AG04450 (cell line): ENCODE data around the gene MAGI2. TPM values are rescaled to one million over a fixed set of nuclear protein-coding genes. Genes with fewer than 3 reads are reported as not detected.
A peak's percentile ranks its signal among the peaks of the same experiment; 100 is the strongest.

Experiments used
- CTCF ChIA-PET: fragments of 300-600, 350-600 bp; formaldehyde crosslinking; extraction: SDS; loops from one replicate; lab custom pipeline; 2022; ENCODE audit warnings: antibody characterized with exemption, inconsistent platforms; lab: Charles Lee
- POLR2A ChIA-PET: fragments of 350-600 bp; formaldehyde crosslinking; extraction: SDS; loops from one replicate; lab custom pipeline; 2021; ENCODE audit warnings: antibody characterized with exemption, inconsistent platforms; lab: Yijun Ruan, JAX
- DNase-seq: peaks from one replicate; pipeline ENCODE4 v3.0.0-alpha.2; 2011; ENCODE audit warnings: low read depth, low spot score
- H3K27ac ChIP-seq: one replicate; pipeline ENCODE4 v1.5.1; 2012; ENCODE audit warnings: low read depth, low read length, control low read depth
- H3K27me3 ChIP-seq: one replicate; pipeline ENCODE4 v1.6.0; 2012; ENCODE audit warnings: low read length; ENCODE audit not compliant: control insufficient read depth, insufficient read depth
- H3K4me3 ChIP-seq: 2 replicates; pipeline ENCODE4 v1.5.1; 2011; ENCODE audit warnings: mild to moderate bottlenecking, low read depth, low read length, control low read depth
- H3K9me3 ChIP-seq: 2 replicates; pipeline ENCODE4 v1.5.1; 2012; ENCODE audit warnings: low read length; ENCODE audit not compliant: control insufficient read depth, insufficient read depth
- polyA plus RNA-seq: library from polyadenylated mRNA; depleted of rRNA; stranded (reverse); fragments of >200 nt; gene quantifications from 2 replicates; pipeline ENCODE4 v1.2.3, GENCODE V29; 2011
- TF ChIP-seq, protein P1 (sequence below): IDR thresholded peaks from 2 replicates; pipeline ENCODE4 v1.5.1; 2011; ENCODE audit warnings: low read depth, low read length, control low read depth, inconsistent platforms

MAGI2 gene
- polyA plus RNA-seq, 1 experiment = 2.3 TPM

- TF ChIP-seq, protein P1, sequence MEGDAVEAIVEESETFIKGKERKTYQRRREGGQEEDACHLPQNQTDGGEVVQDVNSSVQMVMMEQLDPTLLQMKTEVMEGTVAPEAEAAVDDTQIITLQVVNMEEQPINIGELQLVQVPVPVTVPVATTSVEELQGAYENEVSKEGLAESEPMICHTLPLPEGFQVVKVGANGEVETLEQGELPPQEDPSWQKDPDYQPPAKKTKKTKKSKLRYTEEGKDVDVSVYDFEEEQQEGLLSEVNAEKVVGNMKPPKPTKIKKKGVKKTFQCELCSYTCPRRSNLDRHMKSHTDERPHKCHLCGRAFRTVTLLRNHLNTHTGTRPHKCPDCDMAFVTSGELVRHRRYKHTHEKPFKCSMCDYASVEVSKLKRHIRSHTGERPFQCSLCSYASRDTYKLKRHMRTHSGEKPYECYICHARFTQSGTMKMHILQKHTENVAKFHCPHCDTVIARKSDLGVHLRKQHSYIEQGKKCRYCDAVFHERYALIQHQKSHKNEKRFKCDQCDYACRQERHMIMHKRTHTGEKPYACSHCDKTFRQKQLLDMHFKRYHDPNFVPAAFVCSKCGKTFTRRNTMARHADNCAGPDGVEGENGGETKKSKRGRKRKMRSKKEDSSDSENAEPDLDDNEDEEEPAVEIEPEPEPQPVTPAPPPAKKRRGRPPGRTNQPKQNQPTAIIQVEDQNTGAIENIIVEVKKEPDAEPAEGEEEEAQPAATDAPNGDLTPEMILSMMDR = no peak
- ChIA-PET POLR2A (no interaction called here), CTCF (no interaction called here)
- no peak for DNase-seq
- no peak overlapping the region for H3K27ac ChIP-seq
- no peaks in the 10 kb centered on the region for H3K27me3 ChIP-seq
- H3K9me3 ChIP-seq = no peaks in the 10 kb centered on the region
- no peak overlapping the region for H3K4me3 ChIP-seq
Observed at GRCh38 chr7:78225534-78225933, 1227.9 kb downstream of the MAGI2 start.

- TF ChIP-seq, protein P1 = no peak
- ChIA-PET CTCF (no interaction called here), POLR2A (interaction anchor here (0.7 kb wide), 1 partner anchor 54 kb away, joined by 3 read pairs; no protein-coding TSS in a partner anchor)
- no peak overlapping the region for H3K4me3 ChIP-seq
- H3K27me3 ChIP-seq = no peaks in the 10 kb centered on the region
- H3K27ac ChIP-seq = no peak overlapping the region
- H3K9me3 ChIP-seq = no peaks in the 10 kb centered on the region
- DNase-seq = no peak
Observed at GRCh38 chr7:78224923-78225322, 1228.5 kb downstream of the MAGI2 start.

DNA sequence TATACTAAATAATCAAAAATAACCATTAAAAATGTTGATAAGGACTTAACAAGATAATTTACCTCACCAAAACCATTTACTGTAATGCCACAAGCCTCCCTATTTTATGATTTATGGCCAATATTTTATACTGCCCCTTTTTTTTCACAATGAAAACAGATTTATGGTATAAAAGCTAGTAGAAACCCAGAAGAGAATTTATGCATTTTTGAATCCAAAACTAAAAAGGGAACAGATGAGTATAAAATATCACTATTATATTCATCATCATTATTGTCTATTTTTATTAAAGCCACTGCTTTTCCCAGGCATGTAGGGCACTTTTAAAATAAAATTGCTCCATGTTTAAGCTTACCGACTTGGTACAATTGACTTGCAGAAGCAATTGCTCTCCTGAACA lies 1229.9 kb downstream of the MAGI2 start:
- no peaks in the 10 kb centered on the region for H3K9me3 ChIP-seq
- no peak overlapping the region for H3K27ac ChIP-seq
- no peaks in the 10 kb centered on the region for H3K27me3 ChIP-seq
- H3K4me3 ChIP-seq = no peak overlapping the region
- no peak for DNase-seq
- TF ChIP-seq, protein P1 = no peak
- CTCF ChIA-PET = interaction anchor here (2.4 kb wide), 1 partner anchor 203 kb away, joined by 14 read pairs; no protein-coding TSS in a partner anchor
- POLR2A ChIA-PET = no interaction called here

GRCh38 chr7:78222001-78222751 lies 1231.3 kb downstream of the MAGI2 start:
- H3K9me3 ChIP-seq = no peaks in the 10 kb centered on the region
- ChIA-PET CTCF (interaction anchor here (0.7 to 2.4 kb wide), 11 partner anchors 15 to 282 kb away, joined by 3 to 14 read pairs (median 3); no protein-coding TSS in a partner anchor), POLR2A (interaction anchor here (1.2 kb wide), 1 partner anchor 81 kb away, joined by 3 read pairs; no protein-coding TSS in a partner anchor)
- DNase-seq = peak; percentile 53
- H3K27me3 ChIP-seq = no peaks in the 10 kb centered on the region
- no peak overlapping the region for H3K4me3 ChIP-seq
- peak overlapping the region; percentile 22 for H3K27ac ChIP-seq
- TF ChIP-seq, protein P1 = peak; percentile 33

DNA sequence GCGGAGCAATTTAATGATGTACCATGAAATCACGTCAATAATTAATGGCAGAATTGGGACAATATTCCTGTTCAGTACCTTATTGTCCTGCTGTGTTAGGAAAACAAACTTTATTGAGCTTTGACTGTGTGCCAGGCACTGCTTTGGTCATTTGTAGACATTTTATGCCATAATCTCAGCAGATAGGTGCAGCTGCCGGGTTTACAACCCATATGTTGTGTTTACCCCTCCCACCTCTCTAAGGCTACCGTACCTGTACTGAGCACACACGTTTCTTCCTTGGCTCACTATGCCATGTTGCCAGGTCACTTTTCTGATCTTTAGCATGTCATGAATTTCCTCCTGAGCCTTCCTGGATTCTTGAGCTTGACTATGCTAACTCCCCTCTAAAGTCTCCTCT lies 1232.7 kb downstream of the MAGI2 start:
- no peak for DNase-seq
- ChIA-PET POLR2A (no interaction called here), CTCF (interaction anchor here (1.4 kb wide), 1 partner anchor 200 kb away, joined by 5 read pairs; no protein-coding TSS in a partner anchor)

More for the DNA sequence above, 1232.7 kb downstream of the MAGI2 start:
- TF ChIP-seq, protein P1 = no peak
- Histone ChIP-seq H3K27me3 (no peaks in the 10 kb centered on the region), H3K4me3 (no peak overlapping the region), H3K9me3 (no peaks in the 10 kb centered on the region), H3K27ac (no peak overlapping the region)
